Right lobe of liver (tissue), 6 donors: Measurements from ENCODE around the gene MAML3. TPM values are rescaled to one million over a fixed set of nuclear protein-coding genes. Genes with fewer than 3 reads are reported as not detected.
A peak's percentile ranks its signal among the peaks of the same experiment; 100 is the strongest.

Experiments
- ATAC-seq, 4 donors: fragments of 200-7000 bp; cut with Tn5 transposase; one replicate each; pipeline ENCODE4 v1.9.1; 2020; ENCODE audit warnings: mild to moderate bottlenecking in 4 of 4, moderate library complexity in 4 of 4
- DNase-seq, 3 donors: peaks; one replicate each; pipeline ENCODE4 v3.0.0-alpha.2; 2020
- H3K27ac ChIP-seq, 3 donors: fragments of 200-600 bp; one replicate each; pipeline ENCODE4 v1.8.0; 2022
- H3K27me3 ChIP-seq, 2 donors: fragments of 200-600 bp; one replicate each; pipeline ENCODE4 v1.8.0; 2022
- H3K36me3 ChIP-seq, 4 donors: fragments of 200-600 bp; sonication (generic) in 1 of 4; one replicate each; pipeline versions ENCODE4 v1.5.1 to v1.8.0; 2017 to 2022; ENCODE audit warnings: control low read depth in 1 of 4
- H3K4me1 ChIP-seq, 4 donors: fragments of 200-600 bp; sonication (generic) in 1 of 4; one replicate each; pipeline versions ENCODE4 v1.5.1 to v1.8.0; 2017 to 2022; ENCODE audit warnings: control low read depth in 1 of 4
- H3K4me3 ChIP-seq, 3 donors: fragments of 200-600 bp; one replicate each; pipeline ENCODE4 v1.8.0; 2022
- H3K9me3 ChIP-seq, 4 donors: fragments of 200-600 bp; sonication (generic) in 1 of 4; one replicate each; pipeline versions ENCODE4 v1.5.1 to v1.8.0; 2017 to 2022; ENCODE audit warnings: control low read depth in 1 of 4
- CTCF ChIP-seq, 4 donors: fragments of 200-600 bp in 3 of 4; fragments of 450-650 bp in 1 of 4; IDR thresholded peaks; one replicate each; pipeline versions ENCODE4 v1.5.1 to v1.8.0; 2016 to 2022; ENCODE audit warnings: antibody characterized with exemption in 4 of 4, mild to moderate bottlenecking in 2 of 4
- POLR2A ChIP-seq: fragments of 450-650 bp; IDR thresholded peaks from one replicate; pipeline ENCODE4 v1.6.1; 2017; ENCODE audit warnings: antibody characterized with exemption, mild to moderate bottlenecking
- WGBS: methylation state at CpG from one replicate; pipeline ENCODE4 v1.1.6; 2018; ENCODE audit warnings: low coverage, low lambda C conversion rate; ENCODE audit not compliant: insufficient coverage; ENCODE audit errors: missing lambda C conversion rate; 5-methylcytosine and 5-hydroxymethylcytosine counted together
- intact Hi-C, 2 donors: fragments of 100-400 bp; cut with DNase I; formaldehyde crosslinking; loops; one replicate each; pipeline versions ENCODE4 v1.11.2 to v1.14.1; 2022
- total RNA-seq, 6 experiments: library from RNA; depleted of rRNA in 2 of 6; stranded (reverse); fragments of >200 nt in 2 of 6; fragmentation: NEBNext Ultra II Directional in 3 of 6; extraction: Animal tissue kit (Norgen Biotek cat#: 25700) in 3 of 6; gene quantifications; one replicate each; pipeline versions ENCODE4 v1.1.0 to v1.2.4, GENCODE V29; 2016 to 2023
- donor health status: DM: no; HTN: yes; CAD: no.
- donor health status: DM: no; HTN: no; CAD: no.
- donor health status: DM: no; HTN: no; CAD: no.
- donor health status: DM: no; HTN: yes; CAD: no.
- donor health status: DM: no; HTN: yes; CAD: no.

The MAML3 gene
- total RNA-seq, 6 experiments from 2014 or later: 2.6 to 7.8 (median 5.0) TPM

- intact Hi-C loops: no loop called here
- TF ChIP-seq POLR2A: no peak
- no peak for TF ChIP-seq CTCF (IDR thresholded peaks at IDR 0.05)
- WGBS: 87% methylated on average over 2 of the region's 2 CpGs
Observed at GRCh38 chr4:140069066-140069465, 84.9 kb downstream of the MAML3 start.

DNA sequence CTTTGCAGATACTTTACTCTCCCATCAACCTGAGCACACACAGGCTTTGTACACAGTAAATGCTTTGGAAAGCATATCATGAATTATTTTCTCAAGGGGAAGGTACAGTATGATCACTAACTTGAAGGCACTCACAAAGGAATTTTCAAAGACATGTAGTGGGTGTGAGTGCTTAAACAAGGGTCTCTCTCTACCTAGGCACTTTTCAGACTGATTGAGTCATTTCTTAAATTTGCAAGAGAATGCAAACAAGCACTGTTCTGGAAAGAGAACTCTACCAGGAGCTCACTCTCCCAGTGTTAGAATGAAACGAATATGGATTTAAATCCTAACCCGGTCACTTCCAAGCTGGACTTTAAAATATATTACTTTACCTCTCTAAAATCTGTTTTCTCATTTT, 85.7 kb downstream of the MAML3 start:
- ATAC-seq: no peak
- Histone ChIP-seq H3K27ac (no peak overlapping the region), H3K27me3 (no peaks in the 10 kb centered on the region), H3K9me3 (no peaks in the 10 kb centered on the region), H3K4me3 (no peak overlapping the region), H3K4me1 (peaks cover 0 to 2% (median 0%) of the 10 kb centered on the region in 4 donors), H3K36me3 (no peaks in the 10 kb centered on the region)
- DNase-seq: no peak
- 100% methylated on average over 2 of the region's 2 CpGs for WGBS
- TF ChIP-seq POLR2A: no peak
- TF ChIP-seq CTCF (IDR thresholded peaks at IDR 0.05): no peak
- intact Hi-C loops: no loop called here

More at GRCh38 chr4:140069066-140069465, 84.9 kb downstream of the MAML3 start:
- Histone ChIP-seq H3K4me1 (peaks cover 0 to 2% (median 0%) of the 10 kb centered on the region in 4 donors), H3K27ac (no peak overlapping the region), H3K9me3 (no peaks in the 10 kb centered on the region), H3K4me3 (no peak overlapping the region), H3K27me3 (no peaks in the 10 kb centered on the region), H3K36me3 (no peaks in the 10 kb centered on the region)
- DNase-seq: no peak
- peak in 1 of 4 donors; percentile 27 for ATAC-seq

DNA sequence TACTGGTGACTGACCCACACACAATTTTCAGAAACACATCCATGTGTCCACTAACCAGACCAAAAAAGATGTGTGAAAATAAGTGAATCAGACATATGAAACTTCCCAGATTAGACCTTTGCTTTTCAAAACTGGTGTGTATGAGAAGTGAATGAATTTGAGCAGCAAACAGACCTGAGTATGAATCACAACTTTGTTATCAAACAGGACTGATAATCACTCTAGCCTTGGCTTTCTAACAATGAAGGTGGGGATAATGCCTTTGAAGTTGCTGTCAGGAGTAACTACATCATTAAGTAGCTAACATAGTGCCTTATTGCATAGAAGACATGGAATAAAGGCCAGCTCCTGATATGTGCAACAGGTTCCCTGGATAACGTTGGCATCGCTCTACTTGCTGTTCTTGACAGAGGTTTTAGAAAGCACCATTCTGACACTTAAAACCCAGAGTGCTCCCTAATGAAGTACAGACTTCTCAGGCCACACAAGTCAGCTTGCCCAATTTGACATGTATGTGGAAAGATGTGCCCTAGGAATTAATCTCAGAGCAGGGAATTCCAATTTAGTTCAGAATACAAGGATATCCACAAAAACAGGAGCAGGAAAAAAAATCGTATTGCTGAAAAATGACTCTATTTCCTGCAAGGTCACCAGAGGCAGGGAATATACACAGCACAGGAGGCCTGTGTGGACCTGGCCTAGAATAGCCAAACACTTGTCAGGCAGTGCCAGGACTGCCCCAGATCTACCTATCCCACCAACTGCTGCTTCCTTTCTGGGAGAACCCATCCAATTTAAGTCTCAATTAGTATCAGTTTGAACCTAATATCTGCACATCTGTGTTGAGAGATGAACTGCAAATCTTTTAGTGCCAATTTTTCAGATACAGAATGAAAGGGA, 87.7 kb downstream of the MAML3 start:
- DNase-seq (no peak), ATAC-seq (peak in 1 of 4 donors; percentile 41)
- Histone ChIP-seq H3K4me3 (no peak overlapping the region), H3K4me1 (peaks cover 0 to 6% (median 2%) of the 10 kb centered on the region in 4 donors), H3K27ac (no peak overlapping the region), H3K36me3 (no peaks in the 10 kb centered on the region), H3K27me3 (no peaks in the 10 kb centered on the region), H3K9me3 (no peaks in the 10 kb centered on the region)
- intact Hi-C loops: no loop called here
- no peak for TF ChIP-seq POLR2A
- no peak for TF ChIP-seq CTCF (IDR thresholded peaks at IDR 0.05)
- 53% methylated on average over 1 of the region's 3 CpGs for WGBS

DNA sequence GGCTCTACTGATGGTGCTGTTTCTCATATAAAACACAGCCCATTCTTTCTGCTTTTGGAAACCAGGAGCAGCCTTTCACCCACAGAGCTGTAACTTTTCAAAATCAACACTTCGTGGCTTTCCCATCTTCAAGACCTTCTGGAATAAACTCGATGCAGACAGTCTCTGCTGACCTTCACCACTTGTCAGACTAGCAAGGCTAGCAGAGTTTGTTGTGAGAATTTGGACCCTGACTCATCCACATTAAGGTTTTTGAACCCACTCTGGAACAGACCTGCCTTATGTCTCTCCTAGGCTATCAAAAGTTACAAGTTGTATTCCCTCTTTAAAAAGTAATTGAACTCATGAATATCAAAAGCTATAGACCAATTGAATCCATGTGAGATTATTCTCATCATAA, 88.6 kb downstream of the MAML3 start:
- Histone ChIP-seq H3K4me1 (peaks cover 0 to 15% (median 4%) of the 10 kb centered on the region in 4 donors), H3K27me3 (no peaks in the 10 kb centered on the region), H3K36me3 (no peaks in the 10 kb centered on the region), H3K27ac (no peak overlapping the region), H3K9me3 (no peaks in the 10 kb centered on the region), H3K4me3 (no peak overlapping the region)
- ATAC-seq (peak in 1 of 4 donors; percentile 69), DNase-seq (no peak)
- WGBS: 34% methylated on average over 2 of the region's 2 CpGs
- intact Hi-C loops: no loop called here
- TF ChIP-seq POLR2A: no peak
- no peak for TF ChIP-seq CTCF (IDR thresholded peaks at IDR 0.05)
